ENCODE results near the gene ADCY6.

The ADCY6 gene

GRCh38 chr12:48780381-48781025 is 8.4 kb downstream of the ADCY6 start:
- Histone ChIP-seq H4K8ac (ENCODE audit: low read depth, low read length) (no peak overlapping the region), H3K79me1 (ENCODE audit: low read length) (no peaks in the 10 kb centered on the region), H3K23ac (ENCODE audit: low read length) (no peak overlapping the region), H3K36me3 (ENCODE audit: control insufficient read depth in 1 of 2, insufficient read depth in 2 of 2, low read length in 2 of 2) (peaks cover 37 to 40% of the 10 kb centered on the region in 2 experiments), H2BK12ac (ENCODE audit: low read length) (no peak overlapping the region), H3K14ac (ENCODE audit: low read length) (no peak overlapping the region), H3K4me1 (ENCODE audit: control insufficient read depth in 1 of 2, insufficient read depth in 2 of 2, low read length in 2 of 2) (peaks cover 5 to 8% of the 10 kb centered on the region in 2 experiments), H2BK120ac (ENCODE audit: insufficient read depth, low read length, poor library complexity) (no peak overlapping the region), H3K79me2 (ENCODE audit: control insufficient read depth, insufficient read depth, low read length, poor library complexity) (no peaks in the 10 kb centered on the region), H4K12ac (ENCODE audit: low read depth, low read length) (no peak overlapping the region), H2BK5ac (ENCODE audit: low read depth, low read length, poor library complexity) (no peak overlapping the region), H3K4me3 (ENCODE audit: low read depth, low read length) (no peak overlapping the region), H3K9me3 (ENCODE audit: insufficient read depth, low read depth, low read length) (no peaks in the 10 kb centered on the region), H3K27me3 (ENCODE audit: insufficient read depth, low read length) (no peaks in the 10 kb centered on the region), H4K91ac (ENCODE audit: low read depth, low read length) (no peak overlapping the region), H2AFZ (ENCODE audit: insufficient read depth, low read length, poor library complexity) (peak overlapping the region; percentile 60), H3K27ac (ENCODE audit: low read depth, low read length) (no peak overlapping the region), H3K4me2 (ENCODE audit: low read length) (no peak overlapping the region), H3K4ac (ENCODE audit: low read depth, low read length) (no peak overlapping the region), H3K18ac (ENCODE audit: low read length) (peak overlapping the region; percentile 21), H2AK5ac (ENCODE audit: low read length) (peak overlapping the region; percentile 54), H3K9ac (ENCODE audit: low read length) (no peak overlapping the region)
- no peak for DNase-seq
- WGBS (ENCODE audit: extremely low coverage, insufficient coverage, insufficient read length): no CpG with 5 or more reads among the region's 11 CpGs

GRCh38 chr12:48779869-48780268 is 9.0 kb downstream of the ADCY6 start:
- Histone ChIP-seq H3K4me3 (ENCODE audit: low read depth, low read length) (no peak overlapping the region), H3K79me1 (ENCODE audit: low read length) (no peaks in the 10 kb centered on the region), H3K9me3 (ENCODE audit: insufficient read depth, low read depth, low read length) (no peaks in the 10 kb centered on the region), H2BK120ac (ENCODE audit: insufficient read depth, low read length, poor library complexity) (no peak overlapping the region), H3K27ac (ENCODE audit: low read depth, low read length) (no peak overlapping the region), H3K36me3 (ENCODE audit: control insufficient read depth in 1 of 2, insufficient read depth in 2 of 2, low read length in 2 of 2) (peaks cover 44 to 46% of the 10 kb centered on the region in 2 experiments), H3K18ac (ENCODE audit: low read length) (no peak overlapping the region), H2BK5ac (ENCODE audit: low read depth, low read length, poor library complexity) (no peak overlapping the region), H3K9ac (ENCODE audit: low read length) (no peak overlapping the region), H3K4me1 (ENCODE audit: control insufficient read depth in 1 of 2, insufficient read depth in 2 of 2, low read length in 2 of 2) (peaks cover 5 to 8% of the 10 kb centered on the region in 2 experiments), H2AFZ (ENCODE audit: insufficient read depth, low read length, poor library complexity) (no peak overlapping the region), H3K14ac (ENCODE audit: low read length) (no peak overlapping the region), H3K27me3 (ENCODE audit: insufficient read depth, low read length) (no peaks in the 10 kb centered on the region), H3K79me2 (ENCODE audit: control insufficient read depth, insufficient read depth, low read length, poor library complexity) (no peaks in the 10 kb centered on the region), H3K23ac (ENCODE audit: low read length) (no peak overlapping the region), H2AK5ac (ENCODE audit: low read length) (no peak overlapping the region), H4K8ac (ENCODE audit: low read depth, low read length) (no peak overlapping the region), H4K12ac (ENCODE audit: low read depth, low read length) (no peak overlapping the region), H2BK12ac (ENCODE audit: low read length) (no peak overlapping the region), H3K4ac (ENCODE audit: low read depth, low read length) (no peak overlapping the region), H4K91ac (ENCODE audit: low read depth, low read length) (no peak overlapping the region), H3K4me2 (ENCODE audit: low read length) (no peak overlapping the region)
- DNase-seq: no peak
- no CpG with 5 or more reads among the region's 3 CpGs for WGBS (ENCODE audit: extremely low coverage, insufficient coverage, insufficient read length)

DNA sequence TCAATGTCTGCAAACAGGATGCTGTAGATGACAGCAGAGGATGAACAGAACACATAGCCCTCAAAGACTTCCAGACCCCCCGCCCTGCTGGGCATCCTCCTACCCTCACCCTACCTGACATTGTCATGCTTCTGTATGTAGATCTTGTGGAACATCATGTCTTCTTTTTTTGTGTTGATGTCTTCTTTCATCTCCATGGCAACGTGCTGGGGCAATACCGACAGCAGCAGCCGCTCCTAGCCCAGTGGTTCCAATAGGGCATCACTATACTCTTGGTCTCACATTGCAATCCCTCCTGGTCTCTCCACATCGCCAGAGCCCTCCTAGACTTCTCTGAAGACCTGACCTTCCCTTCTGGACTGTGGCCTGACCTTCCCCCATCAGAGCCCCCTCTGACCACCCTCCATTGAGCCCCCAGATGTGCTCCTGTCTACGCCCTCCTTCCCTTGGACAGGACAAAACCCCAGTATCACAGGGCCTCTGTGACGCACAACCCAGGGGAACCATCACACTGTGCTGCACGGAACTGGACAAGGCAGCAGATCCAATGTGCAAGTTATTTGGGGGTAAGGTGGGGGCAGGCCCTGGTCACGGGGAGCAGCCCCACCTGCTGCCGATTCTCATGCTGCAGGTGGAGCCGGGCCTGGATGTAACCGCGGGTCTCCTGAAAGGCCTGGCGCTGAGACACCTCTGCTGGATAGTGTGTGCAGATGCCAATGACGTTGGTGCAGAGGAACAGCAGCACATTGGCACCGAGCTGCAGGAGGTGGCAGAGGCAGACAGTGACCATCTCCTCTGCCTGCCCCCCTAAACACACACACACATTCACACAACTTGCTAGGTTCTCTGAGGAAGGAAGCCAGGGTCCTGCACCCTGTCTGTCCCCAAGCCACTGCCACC is 11.1 kb downstream of the ADCY6 start:
- Histone ChIP-seq H2BK5ac (ENCODE audit: low read depth, low read length, poor library complexity) (no peak overlapping the region), H3K23ac (ENCODE audit: low read length) (no peak overlapping the region), H3K36me3 (ENCODE audit: control insufficient read depth in 1 of 2, insufficient read depth in 2 of 2, low read length in 2 of 2) (peaks cover 58 to 62% of the 10 kb centered on the region in 2 experiments), H2BK12ac (ENCODE audit: low read length) (no peak overlapping the region), H3K79me2 (ENCODE audit: control insufficient read depth, insufficient read depth, low read length, poor library complexity) (no peaks in the 10 kb centered on the region), H3K4me2 (ENCODE audit: low read length) (no peak overlapping the region), H3K18ac (ENCODE audit: low read length) (no peak overlapping the region), H3K4ac (ENCODE audit: low read depth, low read length) (no peak overlapping the region), H2AK5ac (ENCODE audit: low read length) (no peak overlapping the region), H2AFZ (ENCODE audit: insufficient read depth, low read length, poor library complexity) (no peak overlapping the region), H3K4me1 (ENCODE audit: control insufficient read depth in 1 of 2, insufficient read depth in 2 of 2, low read length in 2 of 2) (peaks cover 5 to 8% of the 10 kb centered on the region in 2 experiments), H2BK120ac (ENCODE audit: insufficient read depth, low read length, poor library complexity) (no peak overlapping the region), H3K4me3 (ENCODE audit: low read depth, low read length) (no peak overlapping the region), H3K14ac (ENCODE audit: low read length) (no peak overlapping the region), H3K27ac (ENCODE audit: low read depth, low read length) (no peak overlapping the region), H4K91ac (ENCODE audit: low read depth, low read length) (no peak overlapping the region), H4K12ac (ENCODE audit: low read depth, low read length) (no peak overlapping the region), H3K79me1 (ENCODE audit: low read length) (no peaks in the 10 kb centered on the region), H4K8ac (ENCODE audit: low read depth, low read length) (no peak overlapping the region), H3K9ac (ENCODE audit: low read length) (no peak overlapping the region), H3K9me3 (ENCODE audit: insufficient read depth, low read depth, low read length) (peaks cover 2% of the 10 kb centered on the region), H3K27me3 (ENCODE audit: insufficient read depth, low read length) (no peaks in the 10 kb centered on the region)
- DNase-seq: no peak
- no CpG with 5 or more reads among the region's 16 CpGs for WGBS (ENCODE audit: extremely low coverage, insufficient coverage, insufficient read length)

DNA sequence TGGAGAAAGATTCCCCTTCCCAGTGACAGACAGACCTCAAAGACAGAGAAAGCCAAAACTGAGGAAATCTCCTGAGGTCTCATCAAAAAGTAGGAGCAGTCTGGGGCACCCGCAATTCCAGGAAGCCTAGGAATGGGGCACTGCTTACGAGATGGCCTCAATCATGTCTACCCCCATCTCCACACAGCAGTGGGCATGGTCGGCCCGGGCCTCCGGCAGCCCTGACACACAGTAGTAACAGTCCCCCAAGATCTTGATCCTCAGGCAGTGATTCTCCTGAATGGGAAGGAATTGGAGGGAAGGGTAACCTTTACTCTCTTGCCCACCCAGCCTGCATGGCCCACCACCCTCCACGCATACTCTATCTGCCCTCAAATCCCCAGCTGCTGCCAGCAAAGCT is 11.9 kb downstream of the ADCY6 start:
- no peak for DNase-seq
- Histone ChIP-seq H3K9me3 (ENCODE audit: insufficient read depth, low read depth, low read length) (peaks cover 2% of the 10 kb centered on the region), H3K4me2 (ENCODE audit: low read length) (no peak overlapping the region), H3K36me3 (ENCODE audit: control insufficient read depth in 1 of 2, insufficient read depth in 2 of 2, low read length in 2 of 2) (peaks cover 56 to 62% of the 10 kb centered on the region in 2 experiments), H3K4me1 (ENCODE audit: control insufficient read depth in 1 of 2, insufficient read depth in 2 of 2, low read length in 2 of 2) (peaks cover 5% of the 10 kb centered on the region in 2 experiments), H4K12ac (ENCODE audit: low read depth, low read length) (no peak overlapping the region), H4K8ac (ENCODE audit: low read depth, low read length) (no peak overlapping the region), H3K79me2 (ENCODE audit: control insufficient read depth, insufficient read depth, low read length, poor library complexity) (no peaks in the 10 kb centered on the region), H3K23ac (ENCODE audit: low read length) (no peak overlapping the region), H4K91ac (ENCODE audit: low read depth, low read length) (no peak overlapping the region), H3K27me3 (ENCODE audit: insufficient read depth, low read length) (no peaks in the 10 kb centered on the region), H2AFZ (ENCODE audit: insufficient read depth, low read length, poor library complexity) (no peak overlapping the region), H3K14ac (ENCODE audit: low read length) (no peak overlapping the region), H2BK12ac (ENCODE audit: low read length) (no peak overlapping the region), H2BK120ac (ENCODE audit: insufficient read depth, low read length, poor library complexity) (no peak overlapping the region), H2BK5ac (ENCODE audit: low read depth, low read length, poor library complexity) (no peak overlapping the region), H2AK5ac (ENCODE audit: low read length) (no peak overlapping the region), H3K4me3 (ENCODE audit: low read depth, low read length) (no peak overlapping the region), H3K9ac (ENCODE audit: low read length) (no peak overlapping the region), H3K18ac (ENCODE audit: low read length) (no peak overlapping the region), H3K27ac (ENCODE audit: low read depth, low read length) (no peak overlapping the region), H3K79me1 (ENCODE audit: low read length) (no peaks in the 10 kb centered on the region), H3K4ac (ENCODE audit: low read depth, low read length) (no peak overlapping the region)
- WGBS (ENCODE audit: extremely low coverage, insufficient coverage, insufficient read length): no CpG with 5 or more reads among the region's 6 CpGs
